ENCODE results near the gene IL13RA1.

DNA sequence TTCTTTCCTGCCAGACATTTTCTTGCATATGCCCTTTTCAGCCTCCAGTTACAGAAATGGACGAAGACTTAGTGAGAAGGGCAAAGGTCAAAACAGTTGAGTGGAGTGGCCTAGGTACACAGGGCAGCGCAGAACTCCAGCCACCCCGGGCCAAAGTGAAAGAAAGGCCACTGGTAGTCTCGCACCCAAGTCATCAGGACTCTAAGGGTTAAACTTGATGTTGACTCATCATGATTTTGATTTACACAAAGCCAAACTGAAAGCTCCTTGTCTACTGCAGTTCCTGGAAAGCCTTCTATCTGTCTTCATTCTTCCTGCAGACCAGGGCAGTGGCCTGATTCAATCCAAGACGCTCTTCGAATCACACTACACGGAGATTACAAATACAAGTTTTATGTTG lies 2.6 kb upstream of the IL13RA1 start:
- TF ChIP-seq, protein P1, sequence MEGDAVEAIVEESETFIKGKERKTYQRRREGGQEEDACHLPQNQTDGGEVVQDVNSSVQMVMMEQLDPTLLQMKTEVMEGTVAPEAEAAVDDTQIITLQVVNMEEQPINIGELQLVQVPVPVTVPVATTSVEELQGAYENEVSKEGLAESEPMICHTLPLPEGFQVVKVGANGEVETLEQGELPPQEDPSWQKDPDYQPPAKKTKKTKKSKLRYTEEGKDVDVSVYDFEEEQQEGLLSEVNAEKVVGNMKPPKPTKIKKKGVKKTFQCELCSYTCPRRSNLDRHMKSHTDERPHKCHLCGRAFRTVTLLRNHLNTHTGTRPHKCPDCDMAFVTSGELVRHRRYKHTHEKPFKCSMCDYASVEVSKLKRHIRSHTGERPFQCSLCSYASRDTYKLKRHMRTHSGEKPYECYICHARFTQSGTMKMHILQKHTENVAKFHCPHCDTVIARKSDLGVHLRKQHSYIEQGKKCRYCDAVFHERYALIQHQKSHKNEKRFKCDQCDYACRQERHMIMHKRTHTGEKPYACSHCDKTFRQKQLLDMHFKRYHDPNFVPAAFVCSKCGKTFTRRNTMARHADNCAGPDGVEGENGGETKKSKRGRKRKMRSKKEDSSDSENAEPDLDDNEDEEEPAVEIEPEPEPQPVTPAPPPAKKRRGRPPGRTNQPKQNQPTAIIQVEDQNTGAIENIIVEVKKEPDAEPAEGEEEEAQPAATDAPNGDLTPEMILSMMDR (conservative IDR thresholded peaks at IDR 0.05): no peak
- TF ChIP-seq ZFX (IDR thresholded peaks at IDR 0.05): no peak

Measured in C4-2B (cell line).